Stimulated activated memory B cell treated with anti-CD40 and anti-IgM and Interleukin-4, amounts not matched to agents 10 μg/mL and 1 μg/mL and 100 μg/mL, for 72 hours (primary cell): ENCODE results near the gene RNF220.

ENCODE experiments used
- ATAC-seq: fragments of 150-1000 bp; cut with Tn5 transposase; 2 replicates; pipeline ENCODE4 v1.10.0; 2021
- H3K27ac Mint-ChIP-seq: one replicate; pipeline ENCODE4 v1.8.0; 2022; ENCODE audit warnings: mild to moderate bottlenecking, mixed read lengths
- H3K27me3 Mint-ChIP-seq: one replicate; pipeline ENCODE4 v1.8.0; 2022; ENCODE audit warnings: mixed read lengths
- H3K36me3 Mint-ChIP-seq: one replicate; pipeline ENCODE4 v1.8.0; 2022; ENCODE audit warnings: mixed read lengths
- H3K4me1 Mint-ChIP-seq: one replicate; pipeline ENCODE4 v1.8.0; 2022; ENCODE audit warnings: mixed read lengths
- H3K4me3 Mint-ChIP-seq: one replicate; pipeline ENCODE4 v1.8.0; 2022; ENCODE audit warnings: mild to moderate bottlenecking, moderate library complexity, mixed read lengths
- H3K9me3 Mint-ChIP-seq: one replicate; pipeline ENCODE4 v1.8.0; 2022; ENCODE audit warnings: mixed read lengths

Gene RNF220

DNA sequence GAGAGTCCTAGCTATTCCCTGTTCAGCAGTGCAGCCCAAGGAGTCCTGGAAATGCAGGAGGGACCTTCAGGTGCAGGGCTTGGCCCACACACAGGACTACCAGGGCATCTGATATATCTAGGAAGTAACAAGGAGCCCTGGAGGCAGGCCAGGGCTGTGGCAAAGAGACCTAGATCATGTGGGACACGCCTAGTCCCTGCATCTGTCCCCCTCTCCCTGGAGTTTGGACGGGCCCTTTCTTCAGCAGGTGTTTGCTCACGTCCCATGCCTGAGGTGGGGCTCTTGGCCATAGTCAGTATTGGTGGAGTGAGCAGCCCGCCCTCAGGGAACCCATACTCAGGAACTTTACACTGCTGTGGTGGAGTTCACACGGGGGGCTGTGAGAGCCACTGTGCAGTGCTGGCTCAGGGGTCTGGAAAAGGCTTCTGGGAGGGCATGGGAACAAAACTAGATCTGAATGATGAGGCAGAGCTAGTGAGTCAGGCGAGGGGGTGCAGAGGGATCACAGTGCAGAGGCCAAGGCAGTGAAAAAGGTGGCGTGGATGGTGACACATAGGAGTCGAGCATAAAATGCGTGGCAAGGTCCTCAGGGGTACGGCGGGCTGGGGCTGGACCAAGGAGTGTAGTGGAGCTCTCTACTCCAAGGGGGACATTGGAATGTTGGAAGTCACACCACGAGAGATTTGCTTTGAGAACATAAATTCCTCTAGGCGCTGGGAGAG, 243.6 kb downstream of the RNF220 start:
- no peaks in the 10 kb centered on the region for H3K9me3 Mint-ChIP-seq
- no peaks in the 10 kb centered on the region for H3K27me3 Mint-ChIP-seq
- peaks cover 35% of the 10 kb centered on the region for H3K36me3 Mint-ChIP-seq
- H3K4me3 Mint-ChIP-seq, result no peak overlapping the region
- no peak overlapping the region for H3K27ac Mint-ChIP-seq
- no peak for ATAC-seq
- peaks cover 6% of the 10 kb centered on the region for H3K4me1 Mint-ChIP-seq

DNA sequence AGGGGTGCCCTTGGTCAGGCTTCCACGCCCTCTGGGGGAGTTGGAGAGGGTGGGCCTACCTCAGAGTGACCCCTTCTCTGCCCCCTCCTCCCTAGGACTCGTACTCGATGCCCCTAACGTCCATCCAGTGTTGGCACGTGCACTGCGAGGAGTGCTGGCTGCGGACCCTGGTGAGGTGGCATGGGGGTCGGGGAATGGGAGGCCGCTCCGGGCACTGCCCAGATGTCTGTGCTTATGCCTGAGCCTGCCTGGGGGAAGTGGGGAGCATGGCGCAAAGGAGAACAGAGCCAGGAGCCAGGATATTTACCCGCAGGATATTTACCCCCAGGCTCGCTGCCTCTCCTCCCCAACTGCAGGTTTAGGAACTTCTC, 244.7 kb downstream of the RNF220 start:
- Mint-ChIP-seq H3K27ac (no peak overlapping the region), H3K27me3 (no peaks in the 10 kb centered on the region)

DNA sequence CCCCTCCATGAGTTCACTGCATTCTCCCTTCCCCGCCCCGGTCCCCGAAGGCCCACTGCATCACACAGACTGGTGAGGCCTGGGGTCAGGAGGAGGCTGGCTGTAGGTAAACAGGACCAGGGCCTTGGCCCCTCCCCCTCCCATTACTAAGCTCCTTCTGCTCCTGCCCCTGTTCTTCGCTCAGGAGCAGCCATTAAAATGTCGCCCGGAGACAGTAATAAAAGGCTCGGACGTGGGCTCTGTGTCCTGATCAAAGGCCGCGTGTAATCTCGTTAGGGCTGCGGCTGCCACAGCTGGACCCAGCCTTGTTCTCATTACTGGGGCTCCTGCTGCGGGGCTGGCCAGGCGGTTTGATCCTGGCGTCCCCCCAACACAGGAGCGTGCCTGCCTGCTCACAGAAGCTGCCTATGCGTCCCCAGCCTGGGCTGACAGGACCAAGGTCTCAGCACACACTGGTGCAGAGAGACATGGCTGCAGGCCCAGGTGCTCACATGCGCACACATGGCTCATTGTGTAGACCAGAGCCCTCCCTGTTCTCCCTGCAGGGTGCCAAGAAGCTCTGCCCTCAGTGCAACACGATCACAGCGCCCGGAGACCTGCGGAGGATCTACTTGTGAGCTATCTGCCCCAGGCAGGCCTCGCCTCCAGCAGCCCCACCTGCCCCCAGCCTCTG, 245.2 kb downstream of the RNF220 start:
- no peaks in the 10 kb centered on the region for H3K27me3 Mint-ChIP-seq
- H3K9me3 Mint-ChIP-seq, result no peaks in the 10 kb centered on the region
- H3K27ac Mint-ChIP-seq, result no peak overlapping the region
- H3K36me3 Mint-ChIP-seq, result peaks cover 30% of the 10 kb centered on the region
- H3K4me3 Mint-ChIP-seq, result no peak overlapping the region
- no peak for ATAC-seq
- peaks cover 6% of the 10 kb centered on the region for H3K4me1 Mint-ChIP-seq

More for the DNA sequence above, 244.7 kb downstream of the RNF220 start:
- Mint-ChIP-seq H3K4me1 (peaks cover 6% of the 10 kb centered on the region), H3K4me3 (no peak overlapping the region), H3K9me3 (no peaks in the 10 kb centered on the region), H3K36me3 (peaks cover 35% of the 10 kb centered on the region)
- no peak for ATAC-seq

DNA sequence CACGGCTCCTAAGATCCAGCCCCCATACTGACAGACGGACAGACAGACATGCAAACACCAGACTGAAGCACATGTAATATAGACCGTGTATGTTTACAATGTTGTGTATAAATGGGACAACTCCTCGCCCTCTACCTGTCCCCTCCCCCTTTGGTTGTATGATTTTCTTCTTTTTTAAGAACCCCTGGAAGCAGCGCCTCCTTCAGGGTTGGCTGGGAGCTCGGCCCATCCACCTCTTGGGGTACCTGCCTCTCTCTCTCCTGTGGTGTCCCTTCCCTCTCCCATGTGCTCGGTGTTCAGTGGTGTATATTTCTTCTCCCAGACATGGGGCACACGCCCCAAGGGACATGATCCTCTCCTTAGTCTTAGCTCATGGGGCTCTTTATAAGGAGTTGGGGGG, 246.0 kb downstream of the RNF220 start:
- Mint-ChIP-seq H3K4me3 (no peak overlapping the region), H3K9me3 (no peaks in the 10 kb centered on the region), H3K4me1 (peaks cover 6% of the 10 kb centered on the region), H3K27ac (no peak overlapping the region), H3K27me3 (no peaks in the 10 kb centered on the region), H3K36me3 (peaks cover 29% of the 10 kb centered on the region)
- no peak for ATAC-seq

DNA sequence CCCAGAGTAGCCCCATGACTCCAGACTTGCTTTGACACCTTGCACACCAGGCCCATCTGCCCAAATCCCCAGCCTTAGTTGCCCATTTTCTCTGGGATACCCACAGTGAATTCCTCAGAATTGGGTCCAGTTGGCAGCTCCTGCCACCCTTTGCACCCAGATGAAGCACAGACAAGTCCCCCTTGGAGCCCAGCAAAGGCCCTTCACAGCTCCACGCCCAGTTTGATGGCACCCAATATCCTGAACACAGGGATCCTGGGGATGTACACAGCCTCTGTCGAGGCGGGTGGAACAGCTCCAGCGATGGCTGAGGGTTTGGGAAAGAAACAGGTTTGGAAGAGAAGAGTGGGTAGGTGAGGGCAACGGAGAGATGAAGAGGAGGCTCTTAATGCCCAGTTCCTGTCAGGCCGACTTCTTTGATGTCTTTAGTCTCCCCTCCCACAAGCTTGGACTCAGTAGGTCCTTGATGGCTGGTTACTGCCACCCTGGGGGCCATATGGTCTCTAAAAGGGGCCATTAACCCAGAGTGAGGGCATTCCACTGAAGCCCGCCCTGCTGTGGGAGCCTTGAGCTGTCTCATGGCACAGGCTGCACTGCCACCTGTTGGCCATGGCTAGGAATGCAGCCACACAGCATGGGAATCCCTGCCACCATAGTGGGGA, 247.5 kb downstream of the RNF220 start:
- peak; percentile 84 for ATAC-seq
- no peak overlapping the region for H3K27ac Mint-ChIP-seq
- H3K4me1 Mint-ChIP-seq, result peaks cover 6% of the 10 kb centered on the region

DNA sequence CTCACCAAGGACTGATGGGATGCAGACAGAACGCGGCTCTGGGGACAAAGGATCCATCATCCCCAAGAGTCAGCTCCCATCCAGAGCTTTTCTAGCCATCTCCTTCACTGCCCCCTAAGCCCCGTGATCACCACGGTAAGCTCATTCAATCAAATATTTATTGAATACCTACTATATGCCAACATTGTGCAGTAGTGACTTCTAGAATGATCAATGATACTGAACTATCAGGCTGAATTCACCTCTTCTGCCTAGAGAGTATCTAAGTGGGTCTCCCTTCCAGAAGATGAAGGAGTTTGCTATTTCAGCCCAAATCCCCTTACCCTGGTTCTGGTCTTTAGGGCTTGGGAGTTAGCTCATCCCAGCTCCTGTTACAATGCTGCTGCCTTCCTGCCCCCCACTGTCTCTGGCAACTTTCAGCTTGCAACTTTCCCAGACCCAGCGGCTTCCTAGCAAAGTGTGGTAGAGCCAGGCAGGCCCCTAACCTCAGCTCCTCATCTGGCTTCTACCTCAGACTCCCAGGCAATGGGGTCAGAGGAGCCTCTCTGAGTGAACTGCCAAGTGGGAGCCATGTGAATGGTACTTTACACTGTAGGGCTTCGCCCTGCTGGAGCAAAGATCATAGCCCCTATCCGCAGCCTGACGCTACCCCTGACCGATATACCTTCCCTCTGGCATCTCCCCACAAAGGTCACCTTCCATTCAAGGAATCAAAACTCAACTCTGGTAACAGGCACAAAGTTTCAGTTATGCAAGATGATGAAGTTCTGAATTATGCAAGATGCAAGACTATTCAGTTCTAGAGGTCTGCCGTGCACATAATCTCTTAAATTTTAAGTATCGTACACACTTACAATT, 248.3 kb downstream of the RNF220 start:
- Mint-ChIP-seq H3K27ac (no peak overlapping the region), H3K4me1 (peaks cover 6% of the 10 kb centered on the region), H3K27me3 (no peaks in the 10 kb centered on the region), H3K4me3 (no peak overlapping the region), H3K9me3 (no peaks in the 10 kb centered on the region), H3K36me3 (peaks cover 22% of the 10 kb centered on the region)
- no peak for ATAC-seq

More for the DNA sequence above, 247.5 kb downstream of the RNF220 start:
- peaks cover 29% of the 10 kb centered on the region for H3K36me3 Mint-ChIP-seq
- no peaks in the 10 kb centered on the region for H3K27me3 Mint-ChIP-seq
- H3K9me3 Mint-ChIP-seq, result no peaks in the 10 kb centered on the region
- H3K4me3 Mint-ChIP-seq, result no peak overlapping the region

DNA sequence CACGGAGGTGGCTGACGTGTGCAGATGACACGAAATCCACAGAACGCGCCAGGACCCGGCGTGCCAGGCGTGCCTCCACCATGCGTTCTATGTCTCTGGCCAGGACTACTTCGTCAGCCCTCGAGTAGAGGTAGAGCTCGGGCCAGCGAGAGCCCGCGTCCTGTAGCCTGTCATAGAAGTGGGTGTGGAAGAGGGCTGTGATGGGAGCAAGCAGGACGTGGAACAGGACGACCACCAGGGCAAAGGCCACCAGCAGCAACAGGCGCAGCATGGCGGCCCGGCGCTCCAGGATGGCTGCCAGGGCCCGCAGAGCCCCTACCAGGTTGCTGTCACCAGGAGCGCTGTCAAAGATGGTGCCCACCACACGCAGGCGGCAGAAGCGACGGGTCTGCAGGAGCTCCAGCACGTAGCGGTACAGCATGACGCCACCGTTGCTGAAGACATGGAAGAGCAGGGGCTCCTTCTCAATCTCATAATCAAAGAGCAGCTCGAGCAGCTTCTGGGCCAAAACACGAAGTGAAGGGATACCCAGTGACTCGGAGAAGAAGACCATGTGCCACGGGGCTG, 249.6 kb downstream of the RNF220 start:
- peaks cover 9% of the 10 kb centered on the region for H3K36me3 Mint-ChIP-seq

DNA sequence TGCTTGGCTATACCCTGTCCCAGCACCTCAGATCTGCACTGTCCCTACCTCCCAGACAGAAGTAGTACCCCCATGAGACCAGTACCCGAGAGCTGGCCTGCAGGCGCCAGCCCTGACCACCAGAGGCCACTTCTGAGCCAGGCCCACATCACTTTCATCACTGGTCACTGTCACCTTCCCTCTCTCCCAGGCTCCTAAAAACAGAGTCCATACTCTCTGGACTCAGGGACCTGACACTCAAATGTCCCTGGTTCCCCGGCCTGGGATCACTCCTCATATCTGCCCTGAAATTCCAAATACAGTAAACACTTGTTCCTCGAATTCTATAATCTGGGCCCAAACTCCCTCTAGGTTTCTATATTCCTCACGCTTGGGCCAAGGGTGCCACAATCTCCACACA, 250.6 kb downstream of the RNF220 start:
- ATAC-seq, result no peak
- Mint-ChIP-seq H3K9me3 (no peaks in the 10 kb centered on the region), H3K27ac (peak overlapping the region; percentile 3), H3K36me3 (peaks cover 9% of the 10 kb centered on the region), H3K4me3 (no peak overlapping the region), H3K27me3 (no peaks in the 10 kb centered on the region), H3K4me1 (peaks cover 6% of the 10 kb centered on the region)

More for the DNA sequence above, 249.6 kb downstream of the RNF220 start:
- ATAC-seq, result no peak
- H3K27ac Mint-ChIP-seq, result no peak overlapping the region
- H3K4me3 Mint-ChIP-seq, result no peak overlapping the region
- H3K4me1 Mint-ChIP-seq, result peaks cover 6% of the 10 kb centered on the region
- no peaks in the 10 kb centered on the region for H3K9me3 Mint-ChIP-seq
- no peaks in the 10 kb centered on the region for H3K27me3 Mint-ChIP-seq

DNA sequence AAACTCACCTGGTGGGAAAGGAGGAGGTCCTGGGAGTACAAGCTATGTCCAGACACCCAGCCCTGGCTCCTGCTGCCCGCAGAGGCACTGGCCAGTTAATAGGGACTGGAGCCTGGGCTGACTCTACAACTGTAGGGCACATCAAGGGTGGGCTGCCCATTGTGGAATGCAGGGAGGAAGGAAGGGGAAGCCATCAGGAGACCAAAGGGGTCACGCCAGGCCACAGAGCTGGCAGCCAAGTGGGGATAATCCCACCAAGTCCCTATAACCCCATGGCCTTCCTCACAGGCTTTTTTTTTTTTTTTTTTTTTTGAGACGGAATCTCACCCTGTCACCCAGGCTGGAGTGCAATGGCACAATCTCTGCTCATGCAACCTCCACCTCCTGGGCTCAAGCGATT, 254.5 kb downstream of the RNF220 start:
- Mint-ChIP-seq H3K9me3 (no peaks in the 10 kb centered on the region), H3K27me3 (no peaks in the 10 kb centered on the region)
- ATAC-seq, result no peak

DNA sequence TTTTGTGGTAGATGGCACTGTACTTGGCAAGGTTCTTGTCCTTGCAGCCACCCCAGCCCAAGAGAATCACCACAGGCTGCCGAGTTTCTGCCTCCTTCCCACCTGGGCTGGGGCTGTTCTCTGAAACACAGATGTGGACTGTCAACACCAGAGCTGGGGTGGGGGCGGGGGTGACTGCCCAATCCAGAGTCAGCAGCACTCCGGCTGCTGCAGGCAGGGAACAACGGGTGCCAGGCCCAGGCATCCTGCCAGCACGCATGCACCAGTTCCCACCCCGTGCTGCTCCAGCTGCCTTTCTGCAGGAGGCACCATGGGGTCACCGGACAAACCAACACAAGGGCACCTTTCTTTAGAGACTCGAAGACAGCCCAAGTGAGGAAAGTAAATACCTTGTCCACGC, 255.1 kb downstream of the RNF220 start:
- Mint-ChIP-seq H3K4me1 (peaks cover 16% of the 10 kb centered on the region), H3K36me3 (no peaks in the 10 kb centered on the region), H3K9me3 (no peaks in the 10 kb centered on the region), H3K4me3 (no peak overlapping the region), H3K27ac (no peak overlapping the region), H3K27me3 (no peaks in the 10 kb centered on the region)
- no peak for ATAC-seq

More for the DNA sequence above, 254.5 kb downstream of the RNF220 start:
- H3K4me1 Mint-ChIP-seq, result peaks cover 10% of the 10 kb centered on the region
- H3K4me3 Mint-ChIP-seq, result no peak overlapping the region
- H3K36me3 Mint-ChIP-seq, result peaks cover 3% of the 10 kb centered on the region
- H3K27ac Mint-ChIP-seq, result no peak overlapping the region

DNA sequence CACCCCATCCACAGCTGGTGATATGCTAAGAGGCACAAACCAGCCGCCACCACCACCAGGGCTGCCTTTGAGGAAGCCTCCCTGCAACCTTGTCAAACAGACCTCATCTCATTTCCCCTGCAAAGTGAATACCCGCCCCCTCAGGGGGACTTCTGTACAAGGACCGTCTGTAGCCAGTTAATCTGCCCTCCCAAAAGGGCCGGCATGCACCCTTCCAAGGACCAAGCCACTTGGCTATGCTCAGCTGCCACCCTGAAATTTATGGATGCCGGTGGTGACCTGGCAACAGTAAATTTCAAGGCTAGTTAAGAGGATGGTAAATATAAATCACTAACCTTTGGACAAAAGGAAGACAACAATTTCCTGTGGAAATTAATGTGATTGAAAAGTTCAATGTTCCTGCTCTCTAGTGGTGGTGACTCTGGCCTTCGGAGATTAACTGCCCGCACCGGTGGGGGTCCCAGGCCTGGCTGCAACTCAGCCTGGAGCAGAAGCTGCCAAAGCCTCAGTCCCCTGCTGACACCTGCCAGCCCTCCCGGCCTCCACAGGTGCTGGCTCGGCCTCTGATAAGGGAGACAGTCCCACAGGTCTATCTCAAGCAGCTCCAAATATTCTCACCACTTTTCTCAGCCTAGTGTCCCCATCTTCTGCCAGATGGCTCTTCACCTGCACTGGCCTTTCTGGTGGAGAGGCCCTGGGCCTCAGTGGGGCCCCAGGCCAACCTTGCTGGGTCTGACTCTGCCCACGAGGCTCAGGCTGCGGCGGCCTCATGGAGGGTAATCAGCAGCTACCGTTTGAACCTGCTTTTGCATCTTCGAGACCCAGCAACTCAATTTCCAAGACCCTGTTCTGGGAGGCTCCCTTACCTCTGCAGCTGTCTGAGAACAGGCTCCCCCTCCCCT, 257.0 kb downstream of the RNF220 start:
- H3K4me1 Mint-ChIP-seq, result peaks cover 21% of the 10 kb centered on the region

DNA sequence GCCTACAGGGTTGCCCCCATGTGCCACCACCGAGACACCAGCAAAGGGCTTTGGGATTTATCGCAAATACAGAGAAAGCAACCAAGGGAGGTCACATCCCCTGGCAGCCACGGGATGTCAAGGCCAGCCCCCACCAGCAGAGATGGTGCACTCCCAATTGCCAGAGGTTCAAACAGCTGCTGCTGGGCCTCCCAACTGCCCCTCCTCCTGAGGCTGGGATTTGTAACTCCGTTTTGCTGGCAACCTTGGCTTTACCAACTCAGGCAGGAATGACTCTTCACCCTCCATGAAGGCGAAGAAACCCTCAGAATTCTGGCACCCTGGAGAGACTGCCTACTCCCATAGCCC, 257.6 kb downstream of the RNF220 start:
- no peak overlapping the region for H3K27ac Mint-ChIP-seq
- no peaks in the 10 kb centered on the region for H3K36me3 Mint-ChIP-seq
- no peaks in the 10 kb centered on the region for H3K27me3 Mint-ChIP-seq
- H3K4me3 Mint-ChIP-seq, result no peak overlapping the region
- H3K4me1 Mint-ChIP-seq, result peaks cover 21% of the 10 kb centered on the region
- H3K9me3 Mint-ChIP-seq, result no peaks in the 10 kb centered on the region
- ATAC-seq, result no peak

More for the DNA sequence above, 257.0 kb downstream of the RNF220 start:
- no peak overlapping the region for H3K27ac Mint-ChIP-seq
- H3K27me3 Mint-ChIP-seq, result no peaks in the 10 kb centered on the region
- no peak for ATAC-seq
- no peaks in the 10 kb centered on the region for H3K9me3 Mint-ChIP-seq
- no peak overlapping the region for H3K4me3 Mint-ChIP-seq
- H3K36me3 Mint-ChIP-seq, result no peaks in the 10 kb centered on the region

DNA sequence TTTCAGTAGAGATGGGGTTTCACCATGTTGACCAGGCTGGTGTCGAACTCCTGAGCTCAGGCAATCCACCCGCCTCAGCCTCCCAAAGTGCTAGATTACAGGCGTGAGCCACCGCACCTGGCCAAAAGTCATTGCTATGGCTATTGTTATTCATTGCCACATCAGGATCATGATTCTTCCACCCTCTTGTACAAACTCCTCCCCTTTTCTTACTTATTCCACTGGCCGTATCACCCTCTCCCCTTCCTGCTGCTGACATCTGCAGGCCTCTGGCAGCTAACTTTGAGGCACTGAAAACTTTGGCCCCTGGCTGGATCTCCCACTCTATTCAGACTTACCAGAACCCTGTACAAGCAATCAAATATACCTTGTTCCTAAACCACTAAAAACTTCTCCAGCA, 258.4 kb downstream of the RNF220 start:
- Mint-ChIP-seq H3K27me3 (no peaks in the 10 kb centered on the region), H3K4me1 (peaks cover 21% of the 10 kb centered on the region), H3K9me3 (no peaks in the 10 kb centered on the region), H3K4me3 (no peak overlapping the region), H3K36me3 (no peaks in the 10 kb centered on the region), H3K27ac (peak overlapping the region; percentile 60)
- no peak for ATAC-seq

DNA sequence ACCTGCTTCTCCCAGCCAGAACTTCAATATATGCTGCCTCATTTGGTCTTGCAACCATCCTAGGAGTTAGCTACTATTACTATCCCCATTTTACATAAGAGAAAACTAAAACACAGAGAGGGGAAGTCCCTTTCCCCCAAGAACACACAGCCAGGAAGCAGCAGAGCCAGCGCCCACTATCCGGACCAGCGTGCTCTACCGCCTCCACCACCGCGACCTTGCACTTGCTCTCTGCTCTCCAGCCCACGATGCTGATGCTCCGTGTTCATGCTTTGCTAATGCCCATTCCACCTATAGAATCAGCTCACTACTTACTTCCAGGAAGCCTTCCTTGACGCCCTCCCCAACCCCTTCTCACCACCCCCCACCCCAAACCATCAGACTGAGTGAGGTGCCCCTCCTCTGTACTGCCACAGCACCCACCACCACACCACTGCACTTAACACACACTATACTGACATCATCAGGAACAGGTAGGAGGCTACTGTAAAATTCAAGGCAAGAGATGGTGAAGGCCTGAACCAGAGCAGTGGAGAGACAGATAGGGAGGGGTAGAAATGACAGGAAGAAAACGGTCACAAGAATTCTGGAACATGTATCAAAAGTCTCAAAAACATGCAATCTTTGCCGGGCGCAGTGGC, 259.8 kb downstream of the RNF220 start:
- no peaks in the 10 kb centered on the region for H3K9me3 Mint-ChIP-seq
- peak overlapping the region; percentile 40 for H3K4me3 Mint-ChIP-seq
- peak overlapping the region; percentile 51 for H3K27ac Mint-ChIP-seq
- H3K27me3 Mint-ChIP-seq, result no peaks in the 10 kb centered on the region
- H3K36me3 Mint-ChIP-seq, result no peaks in the 10 kb centered on the region
- peaks cover 21% of the 10 kb centered on the region for H3K4me1 Mint-ChIP-seq
- peak; percentile 92 for ATAC-seq
